Hair follicle dermal papilla cell (primary cell): ENCODE data around the gene ATP5MC2. TPM values are rescaled to one million over a fixed set of nuclear protein-coding genes. Genes with fewer than 3 reads are reported as not detected.

Source experiments
- total RNA-seq: library from RNA; depleted of rRNA; stranded (reverse); fragments of >200 nt; gene quantifications from 2 replicates; pipeline ENCODE4 v1.2.3, GENCODE V29; 2012

ATP5MC2 gene
- total RNA-seq: 82.6 and 128 TPM in 2 replicates

GRCh38 chr12:53675701-53676607, at the start of gene ATP5MC2:
ATP5MC2 (minus strand) TSS chr12:53676083; CDS start chr12:53672614, 3,469 bp downstream.

GRCh38 chr12:53625946-53626701, 49.8 kb downstream of the ATP5MC2 start, which contains the start of gene ATF7:
ATF7 (minus strand) TSS chr12:53626382; CDS start chr12:53601000, 25,382 bp downstream.

Other genes starting within 250 kb of the ATP5MC2 start
- gene PRR13, start 234.3 kb downstream of the ATP5MC2 start, total RNA-seq: 50.5 and 59.4 TPM in 2 replicates
- gene PCBP2, start 224.0 kb downstream of the ATP5MC2 start, total RNA-seq: 257 and 260 TPM in 2 replicates
- 51.5 and 53.5 TPM in 2 replicates for gene MAP3K12, start 176.6 kb downstream of the ATP5MC2 start, total RNA-seq
- gene TARBP2, start 174.8 kb downstream of the ATP5MC2 start, total RNA-seq: 27.4 and 33.4 TPM in 2 replicates
- gene NPFF, start 168.6 kb downstream of the ATP5MC2 start, total RNA-seq: not detected in 2 replicates
- 11.3 and 16.4 TPM in 2 replicates for gene ATF7, start 49.7 kb downstream of the ATP5MC2 start, total RNA-seq
- 138 and 149 TPM in 2 replicates for gene CALCOCO1, start 51.4 kb upstream of the ATP5MC2 start, total RNA-seq
- not detected in 2 replicates for gene CISTR, start 75.9 kb upstream of the ATP5MC2 start, total RNA-seq